ENCODE measurements around the gene KIF1C. TPM values are rescaled to one million over a fixed set of nuclear protein-coding genes. Genes with fewer than 3 reads are reported as not detected.

The KIF1C gene
- total RNA-seq, 6 experiments from 2014 or later, result 59.8 to 112 (median 99.3) TPM

GRCh38 chr17:4960279-4960922 is 37.3 kb upstream of the KIF1C start:
- Histone ChIP-seq H3K4me3 (no peak overlapping the region), H3K9me3 (no peaks in the 10 kb centered on the region), H3K27ac (no peak overlapping the region), H3K27me3 (no peaks in the 10 kb centered on the region), H3K4me1 (peaks cover 0 to 20% (median 8%) of the 10 kb centered on the region in 4 donors), H3K36me3 (peaks cover 0 to 6% (median 0%) of the 10 kb centered on the region in 4 donors)
- ATAC-seq (no peak), DNase-seq (no peak)
- TF ChIP-seq CTCF (IDR thresholded peaks at IDR 0.05) (no peak), POLR2A (IDR thresholded peaks at IDR 0.05) (no peak)
- intact Hi-C loops (cut with DNase I), result no loop called here
- 97% methylated on average over 8 of the region's 9 CpGs for WGBS (ENCODE audit: insufficient coverage, low coverage, low lambda C conversion rate, missing lambda C conversion rate)

- WGBS (ENCODE audit: insufficient coverage, low coverage, low lambda C conversion rate, missing lambda C conversion rate), result 88% methylated on average over 14 of the region's 15 CpGs
- no peak overlapping the region for H3K4me3 ChIP-seq
- intact Hi-C loops (cut with DNase I), result no loop called here
- peaks cover 0 to 24% (median 12%) of the 10 kb centered on the region in 4 donors for H3K4me1 ChIP-seq
- no peaks in the 10 kb centered on the region for H3K9me3 ChIP-seq
- ATAC-seq (no peak), DNase-seq (no peak)
- H3K36me3 ChIP-seq, result no peaks in the 10 kb centered on the region
- H3K27ac ChIP-seq, result no peak overlapping the region
- TF ChIP-seq CTCF (IDR thresholded peaks at IDR 0.05) (no peak), POLR2A (IDR thresholded peaks at IDR 0.05) (no peak)
- no peaks in the 10 kb centered on the region for H3K27me3 ChIP-seq
Observed at GRCh38 chr17:4965311-4965986, 32.3 kb upstream of the KIF1C start.

GRCh38 chr17:4966844-4967538 is 30.8 kb upstream of the KIF1C start:
- DNase-seq (peak; percentile 98 to 99 (median 99)), ATAC-seq (peak; percentile 75 to 91 (median 84))
- H3K36me3 ChIP-seq, result peaks cover 0 to 3% (median 0%) of the 10 kb centered on the region in 4 donors
- peak; percentile 22 for TF ChIP-seq POLR2A (IDR thresholded peaks at IDR 0.05)
- TF ChIP-seq CTCF (IDR thresholded peaks at IDR 0.05), result no peak
- H3K4me3 ChIP-seq, result peak overlapping the region; percentile 65 to 85 (median 78)
- no peaks in the 10 kb centered on the region for H3K9me3 ChIP-seq
- no peaks in the 10 kb centered on the region for H3K27me3 ChIP-seq
- peak overlapping the region; percentile 85 to 96 (median 87) for H3K27ac ChIP-seq
- peaks cover 0 to 24% (median 12%) of the 10 kb centered on the region in 4 donors for H3K4me1 ChIP-seq
- intact Hi-C loops (cut with DNase I), result no loop called here
- under 1% methylated on average over 25 of the region's 42 CpGs for WGBS (ENCODE audit: insufficient coverage, low coverage, low lambda C conversion rate, missing lambda C conversion rate)

GRCh38 chr17:4967539-4968485 is 29.9 kb upstream of the KIF1C start, which contains the start of gene SPAG7:
Gene SPAG7, minus strand, starts transcription at chr17:4967817. Its CDS starts 13 bp downstream, at chr17:4967804.
- DNase-seq, result peak; percentile 94 to 95 (median 95)
- Histone ChIP-seq H3K27ac (peak within 1 kb of the TSS; percentile 85 to 96 (median 87)), H3K27me3 (no peaks in the 10 kb centered on the region), H3K36me3 (peaks cover 0 to 7% (median 0%) of the 10 kb centered on the region in 4 donors), H3K4me1 (peaks cover 0 to 24% (median 12%) of the 10 kb centered on the region in 4 donors), H3K4me3 (peak within 1 kb of the TSS; percentile 65 to 85 (median 78)), H3K9me3 (no peaks in the 10 kb centered on the region)
- peak; percentile 72 to 84 (median 81) for ATAC-seq
- under 1% methylated on average over 38 of the region's 66 CpGs for WGBS (ENCODE audit: insufficient coverage, low coverage, low lambda C conversion rate, missing lambda C conversion rate)
- TF ChIP-seq POLR2A (IDR thresholded peaks at IDR 0.05), result peak; percentile 79
- TF ChIP-seq CTCF (IDR thresholded peaks at IDR 0.05), result no peak
- intact Hi-C loops (cut with DNase I), result no loop called here

Data from right lobe of liver (tissue), 6 donors.